Transverse colon (tissue), 3 donors: ENCODE data around the gene NAA20.

ENCODE experiments used
- CTCF ChIP-seq, 5 experiments: fragments of 200-600 bp in 3 of 5; fragments of 450-650 bp in 2 of 5; sonication (generic) in 3 of 5; IDR thresholded peaks; 1 replicate in 2 of 5; 2 replicates in 3 of 5; pipeline ENCODE4 v1.5.1; 2016 to 2017; ENCODE audit warnings: antibody characterized with exemption in 5 of 5, inconsistent platforms in 3 of 5, mild to moderate bottlenecking in 2 of 5, moderate library complexity in 1 of 5
- POLR2A ChIP-seq: fragments of 450-650 bp; IDR thresholded peaks from one replicate; pipeline ENCODE4 v1.6.1; 2016; ENCODE audit warnings: antibody characterized with exemption, mild to moderate bottlenecking, moderate library complexity

- no peak for TF ChIP-seq CTCF (IDR thresholded peaks at IDR 0.05)
- TF ChIP-seq POLR2A: no peak
Observed at GRCh38 chr20:19975901-19976300, 41.3 kb upstream of the NAA20 start.
